ENCODE measurements around the gene BAIAP3. TPM values are rescaled to one million over a fixed set of nuclear protein-coding genes. Genes with fewer than 3 reads are reported as not detected.

The BAIAP3 gene
- total and polyA plus RNA-seq, 10 of the 15 experiments (the other 5 are each of a cell fraction or from before 2014, with no cell fraction given), result 0.03 to 0.56 (median 0.17) TPM; not detected in 3

DNA sequence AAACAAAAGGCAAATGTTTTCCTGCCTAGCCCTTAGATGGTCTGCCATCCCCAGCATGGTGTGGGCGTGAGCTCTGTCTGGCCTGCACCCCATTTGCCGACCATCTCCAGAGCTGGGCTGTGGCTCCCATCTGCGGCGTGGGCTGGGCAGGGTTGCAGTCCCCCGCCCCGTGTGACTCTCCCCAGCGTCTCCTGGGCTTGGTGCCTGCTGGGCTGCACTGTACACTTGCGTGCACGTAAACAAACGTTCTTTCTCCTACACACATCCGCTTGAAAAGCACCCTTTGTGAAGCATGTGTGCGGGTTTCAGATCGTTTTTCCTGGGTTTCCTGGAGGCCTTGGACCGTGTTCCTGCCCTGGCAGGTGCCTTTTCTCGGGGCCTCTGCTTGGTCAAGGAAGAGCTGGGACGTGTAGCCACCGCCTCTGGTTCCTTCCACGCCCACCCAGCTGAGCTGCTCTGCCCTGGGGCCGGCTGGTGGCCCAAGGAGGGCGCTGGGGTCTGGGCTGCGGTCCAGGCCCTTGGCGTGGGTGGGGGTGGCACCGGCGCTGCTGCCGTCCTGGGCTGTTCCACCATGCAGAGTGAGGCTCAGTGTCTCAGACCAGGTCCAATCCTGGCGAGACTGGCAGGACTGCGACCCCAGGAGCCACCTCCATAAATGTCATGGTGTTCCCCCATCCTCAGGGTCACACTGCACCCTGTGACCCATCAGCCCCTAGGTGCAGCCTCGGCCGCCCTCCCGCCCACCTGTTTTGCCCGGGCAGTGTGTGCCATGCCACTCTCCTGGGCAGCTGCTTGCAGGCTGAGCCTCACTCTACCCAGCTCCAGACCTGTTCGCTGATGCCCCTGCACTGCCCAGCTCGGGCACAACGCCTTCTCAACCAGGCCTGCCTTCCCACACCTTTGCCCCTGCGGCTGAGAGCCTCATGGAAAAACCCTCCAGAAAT is 9.9 kb upstream of the BAIAP3 start:
- H2AFZ ChIP-seq (ENCODE audit: control insufficient read depth, low read depth, low read length), result no peak overlapping the region
- ATAC-seq, result no peak; the same call in 2 of the 3 replicates
- DNase-seq (ENCODE audit: low read depth, low spot score), result no peak
- no peak overlapping the region for H3K9ac ChIP-seq (ENCODE audit: control insufficient read depth, insufficient read depth, low read length)
- CTCF ChIA-PET, result no interaction called here
- SMC1A ChIA-PET (ENCODE audit: uncharacterized antibody, unreplicated experiment), result no interaction called here
- intact Hi-C loops (cut with micrococcal nuclease; ENCODE audit: unreplicated experiment), result no loop called here
- no peak overlapping the region for H3K4me3 ChIP-seq
- WGBS (ENCODE audit: insufficient coverage, insufficient replicate concordance, low lambda C conversion rate, missing lambda C conversion rate), result 57% methylated on average over 32 of the region's 35 CpGs
- H3K27me3 ChIP-seq (replicated peaks in 1 of 2; ENCODE audit: control insufficient read depth in 2 of 2, insufficient read depth in 2 of 2, low read length in 1 of 2), result no peaks in the 10 kb centered on the region
- in situ Hi-C loops (cut with MboI), result no loop called here
- FAIRE-seq, result no peak
- peaks cover 3% of the 10 kb centered on the region; the same call in 1 of the 2 replicates for H3K4me1 ChIP-seq (ENCODE audit: control insufficient read depth, insufficient read depth, low read length)
- peaks cover 10 to 34% of the 10 kb centered on the region in 2 experiments; a peak in 3 of 4 replicates for H3K36me3 ChIP-seq (ENCODE audit: control insufficient read depth in 2 of 2, insufficient read depth in 2 of 2, low read length in 1 of 2)
- BruUV-seq (replicated peaks), result no TSS peak
- H3K79me2 ChIP-seq (ENCODE audit: control insufficient read depth, insufficient read depth, low read length), result no peaks in the 10 kb centered on the region
- RAD21 ChIA-PET (ENCODE audit: unreplicated experiment), result no interaction called here
- POLR2A ChIA-PET, result no interaction called here
- no peak overlapping the region for H3K27ac ChIP-seq (ENCODE audit: control insufficient read depth, insufficient read depth)
- H4K20me1 ChIP-seq (ENCODE audit: control insufficient read depth, insufficient read depth), result 0 out of 2 replicates have a peak, but pooled peaks cover 4% of the 10 kb centered on the region
- no peaks in the 10 kb centered on the region for H3K9me3 ChIP-seq (replicated peaks; ENCODE audit: control insufficient read depth, insufficient read depth, low read length)
- no peak overlapping the region for H3K4me2 ChIP-seq (ENCODE audit: control insufficient read depth, insufficient read depth)
- TF ChIP-seq MTA2 (IDR thresholded peaks at IDR 0.05; ENCODE audit: low read depth), result no peak
- TF ChIP-seq, protein P1, sequence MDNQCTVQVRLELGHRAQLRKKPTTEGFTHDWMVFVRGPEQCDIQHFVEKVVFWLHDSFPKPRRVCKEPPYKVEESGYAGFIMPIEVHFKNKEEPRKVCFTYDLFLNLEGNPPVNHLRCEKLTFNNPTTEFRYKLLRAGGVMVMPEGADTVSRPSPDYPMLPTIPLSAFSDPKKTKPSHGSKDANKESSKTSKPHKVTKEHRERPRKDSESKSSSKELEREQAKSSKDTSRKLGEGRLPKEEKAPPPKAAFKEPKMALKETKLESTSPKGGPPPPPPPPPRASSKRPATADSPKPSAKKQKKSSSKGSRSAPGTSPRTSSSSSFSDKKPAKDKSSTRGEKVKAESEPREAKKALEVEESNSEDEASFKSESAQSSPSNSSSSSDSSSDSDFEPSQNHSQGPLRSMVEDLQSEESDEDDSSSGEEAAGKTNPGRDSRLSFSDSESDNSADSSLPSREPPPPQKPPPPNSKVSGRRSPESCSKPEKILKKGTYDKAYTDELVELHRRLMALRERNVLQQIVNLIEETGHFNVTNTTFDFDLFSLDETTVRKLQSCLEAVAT (IDR thresholded peaks at IDR 0.05), result no peak
- TF ChIP-seq STAT3 (IDR thresholded peaks at IDR 0.05; ENCODE audit: low read depth, low read length), result no peak
- TF ChIP-seq HCFC1 (IDR thresholded peaks at IDR 0.05; ENCODE audit: low read length), result no peak
- TF ChIP-seq JUNB (IDR thresholded peaks at IDR 0.05), result no peak
- TF ChIP-seq MTA3 (IDR thresholded peaks at IDR 0.05; ENCODE audit: borderline replicate concordance, low read length), result no peak
- TF ChIP-seq, protein P2, sequence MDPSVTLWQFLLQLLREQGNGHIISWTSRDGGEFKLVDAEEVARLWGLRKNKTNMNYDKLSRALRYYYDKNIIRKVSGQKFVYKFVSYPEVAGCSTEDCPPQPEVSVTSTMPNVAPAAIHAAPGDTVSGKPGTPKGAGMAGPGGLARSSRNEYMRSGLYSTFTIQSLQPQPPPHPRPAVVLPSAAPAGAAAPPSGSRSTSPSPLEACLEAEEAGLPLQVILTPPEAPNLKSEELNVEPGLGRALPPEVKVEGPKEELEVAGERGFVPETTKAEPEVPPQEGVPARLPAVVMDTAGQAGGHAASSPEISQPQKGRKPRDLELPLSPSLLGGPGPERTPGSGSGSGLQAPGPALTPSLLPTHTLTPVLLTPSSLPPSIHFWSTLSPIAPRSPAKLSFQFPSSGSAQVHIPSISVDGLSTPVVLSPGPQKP (IDR thresholded peaks at IDR 0.05; ENCODE audit: low read depth, low read length), result no peak
- no peak for TF ChIP-seq RAD51 (IDR thresholded peaks at IDR 0.05)
- TF ChIP-seq, protein P3, sequence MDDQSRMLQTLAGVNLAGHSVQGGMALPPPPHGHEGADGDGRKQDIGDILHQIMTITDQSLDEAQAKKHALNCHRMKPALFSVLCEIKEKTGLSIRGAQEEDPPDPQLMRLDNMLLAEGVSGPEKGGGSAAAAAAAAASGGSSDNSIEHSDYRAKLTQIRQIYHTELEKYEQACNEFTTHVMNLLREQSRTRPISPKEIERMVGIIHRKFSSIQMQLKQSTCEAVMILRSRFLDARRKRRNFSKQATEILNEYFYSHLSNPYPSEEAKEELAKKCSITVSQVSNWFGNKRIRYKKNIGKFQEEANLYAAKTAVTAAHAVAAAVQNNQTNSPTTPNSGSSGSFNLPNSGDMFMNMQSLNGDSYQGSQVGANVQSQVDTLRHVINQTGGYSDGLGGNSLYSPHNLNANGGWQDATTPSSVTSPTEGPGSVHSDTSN (IDR thresholded peaks at IDR 0.05; ENCODE audit: insufficient replicate concordance, low read depth, low read length), result no peak
- TF ChIP-seq JUND (IDR thresholded peaks at IDR 0.05; ENCODE audit: low read depth, low read length), result no peak
- no peak for TF ChIP-seq CBX5 (IDR thresholded peaks at IDR 0.05; ENCODE audit: low read depth)
- TF ChIP-seq, protein P4, sequence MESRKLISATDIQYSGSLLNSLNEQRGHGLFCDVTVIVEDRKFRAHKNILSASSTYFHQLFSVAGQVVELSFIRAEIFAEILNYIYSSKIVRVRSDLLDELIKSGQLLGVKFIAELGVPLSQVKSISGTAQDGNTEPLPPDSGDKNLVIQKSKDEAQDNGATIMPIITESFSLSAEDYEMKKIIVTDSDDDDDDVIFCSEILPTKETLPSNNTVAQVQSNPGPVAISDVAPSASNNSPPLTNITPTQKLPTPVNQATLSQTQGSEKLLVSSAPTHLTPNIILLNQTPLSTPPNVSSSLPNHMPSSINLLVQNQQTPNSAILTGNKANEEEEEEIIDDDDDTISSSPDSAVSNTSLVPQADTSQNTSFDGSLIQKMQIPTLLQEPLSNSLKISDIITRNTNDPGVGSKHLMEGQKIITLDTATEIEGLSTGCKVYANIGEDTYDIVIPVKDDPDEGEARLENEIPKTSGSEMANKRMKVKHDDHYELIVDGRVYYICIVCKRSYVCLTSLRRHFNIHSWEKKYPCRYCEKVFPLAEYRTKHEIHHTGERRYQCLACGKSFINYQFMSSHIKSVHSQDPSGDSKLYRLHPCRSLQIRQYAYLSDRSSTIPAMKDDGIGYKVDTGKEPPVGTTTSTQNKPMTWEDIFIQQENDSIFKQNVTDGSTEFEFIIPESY (IDR thresholded peaks at IDR 0.05), result no peak
- TF ChIP-seq, protein P5, sequence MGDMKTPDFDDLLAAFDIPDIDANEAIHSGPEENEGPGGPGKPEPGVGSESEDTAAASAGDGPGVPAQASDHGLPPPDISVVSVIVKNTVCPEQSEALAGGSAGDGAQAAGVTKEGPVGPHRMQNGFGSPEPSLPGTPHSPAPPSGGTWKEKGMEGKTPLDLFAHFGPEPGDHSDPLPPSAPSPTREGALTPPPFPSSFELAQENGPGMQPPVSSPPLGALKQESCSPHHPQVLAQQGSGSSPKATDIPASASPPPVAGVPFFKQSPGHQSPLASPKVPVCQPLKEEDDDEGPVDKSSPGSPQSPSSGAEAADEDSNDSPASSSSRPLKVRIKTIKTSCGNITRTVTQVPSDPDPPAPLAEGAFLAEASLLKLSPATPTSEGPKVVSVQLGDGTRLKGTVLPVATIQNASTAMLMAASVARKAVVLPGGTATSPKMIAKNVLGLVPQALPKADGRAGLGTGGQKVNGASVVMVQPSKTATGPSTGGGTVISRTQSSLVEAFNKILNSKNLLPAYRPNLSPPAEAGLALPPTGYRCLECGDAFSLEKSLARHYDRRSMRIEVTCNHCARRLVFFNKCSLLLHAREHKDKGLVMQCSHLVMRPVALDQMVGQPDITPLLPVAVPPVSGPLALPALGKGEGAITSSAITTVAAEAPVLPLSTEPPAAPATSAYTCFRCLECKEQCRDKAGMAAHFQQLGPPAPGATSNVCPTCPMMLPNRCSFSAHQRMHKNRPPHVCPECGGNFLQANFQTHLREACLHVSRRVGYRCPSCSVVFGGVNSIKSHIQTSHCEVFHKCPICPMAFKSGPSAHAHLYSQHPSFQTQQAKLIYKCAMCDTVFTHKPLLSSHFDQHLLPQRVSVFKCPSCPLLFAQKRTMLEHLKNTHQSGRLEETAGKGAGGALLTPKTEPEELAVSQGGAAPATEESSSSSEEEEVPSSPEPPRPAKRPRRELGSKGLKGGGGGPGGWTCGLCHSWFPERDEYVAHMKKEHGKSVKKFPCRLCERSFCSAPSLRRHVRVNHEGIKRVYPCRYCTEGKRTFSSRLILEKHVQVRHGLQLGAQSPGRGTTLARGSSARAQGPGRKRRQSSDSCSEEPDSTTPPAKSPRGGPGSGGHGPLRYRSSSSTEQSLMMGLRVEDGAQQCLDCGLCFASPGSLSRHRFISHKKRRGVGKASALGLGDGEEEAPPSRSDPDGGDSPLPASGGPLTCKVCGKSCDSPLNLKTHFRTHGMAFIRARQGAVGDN (IDR thresholded peaks at IDR 0.05), result no peak
- no peak for TF ChIP-seq LARP7 (IDR thresholded peaks at IDR 0.05)
